ENCODE measurements around the gene PRRT3. TPM values are rescaled to one million over a fixed set of nuclear protein-coding genes. Genes with fewer than 3 reads are reported as not detected.

PRRT3 gene
- total RNA-seq, 4 donors from 2014 or later, result 2.2 to 3.3 (median 2.7) TPM

- Histone ChIP-seq H3K4me3 (no peak overlapping the region), H3K36me3 (peaks cover 0 to 12% (median 0%) of the 10 kb centered on the region in 3 donors), H3K4me1 (peaks cover 0 to 26% (median 10%) of the 10 kb centered on the region in 4 donors), H3K27ac (no peak overlapping the region), H3K27me3 (no peaks in the 10 kb centered on the region), H3K9me3 (no peaks in the 10 kb centered on the region)
- no peak for TF ChIP-seq POLR2A (IDR thresholded peaks at IDR 0.05)
- TF ChIP-seq EP300 (IDR thresholded peaks at IDR 0.05), result no peak
- TF ChIP-seq, protein P1, sequence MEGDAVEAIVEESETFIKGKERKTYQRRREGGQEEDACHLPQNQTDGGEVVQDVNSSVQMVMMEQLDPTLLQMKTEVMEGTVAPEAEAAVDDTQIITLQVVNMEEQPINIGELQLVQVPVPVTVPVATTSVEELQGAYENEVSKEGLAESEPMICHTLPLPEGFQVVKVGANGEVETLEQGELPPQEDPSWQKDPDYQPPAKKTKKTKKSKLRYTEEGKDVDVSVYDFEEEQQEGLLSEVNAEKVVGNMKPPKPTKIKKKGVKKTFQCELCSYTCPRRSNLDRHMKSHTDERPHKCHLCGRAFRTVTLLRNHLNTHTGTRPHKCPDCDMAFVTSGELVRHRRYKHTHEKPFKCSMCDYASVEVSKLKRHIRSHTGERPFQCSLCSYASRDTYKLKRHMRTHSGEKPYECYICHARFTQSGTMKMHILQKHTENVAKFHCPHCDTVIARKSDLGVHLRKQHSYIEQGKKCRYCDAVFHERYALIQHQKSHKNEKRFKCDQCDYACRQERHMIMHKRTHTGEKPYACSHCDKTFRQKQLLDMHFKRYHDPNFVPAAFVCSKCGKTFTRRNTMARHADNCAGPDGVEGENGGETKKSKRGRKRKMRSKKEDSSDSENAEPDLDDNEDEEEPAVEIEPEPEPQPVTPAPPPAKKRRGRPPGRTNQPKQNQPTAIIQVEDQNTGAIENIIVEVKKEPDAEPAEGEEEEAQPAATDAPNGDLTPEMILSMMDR (IDR thresholded peaks at IDR 0.05), result no peak
- DNase-seq (ENCODE audit: low spot score in 2 of 2), result no peak
- WGBS, 2 donors, result 47 to 52% methylated on average over 12 of the region's 12 CpGs
Measured at GRCh38 chr3:9955067-9955502, 2.9 kb upstream of the PRRT3 start.

DNA sequence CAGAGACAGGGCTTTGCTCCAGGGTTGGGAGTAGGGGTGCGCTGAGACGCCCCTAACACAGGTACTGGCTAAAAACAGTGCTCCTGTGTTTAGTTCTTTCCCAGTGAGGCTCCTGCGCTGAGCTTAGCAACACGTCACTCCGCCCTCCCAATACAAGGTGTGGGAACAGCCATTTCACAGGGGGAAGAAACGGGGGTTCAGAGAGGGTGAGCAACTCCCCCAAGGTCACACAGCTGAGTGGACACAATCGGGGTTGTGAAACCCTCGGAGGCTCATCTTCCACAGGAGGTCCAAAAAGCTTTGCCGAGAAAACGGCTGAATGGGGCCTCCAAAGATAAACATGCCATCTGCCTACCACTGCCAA lies 628 bp downstream of the PRRT3 start:
- H3K36me3 ChIP-seq, result peaks cover 0 to 21% (median 0%) of the 10 kb centered on the region in 3 donors
- H3K27ac ChIP-seq, result no peak overlapping the region
- H3K9me3 ChIP-seq, result no peaks in the 10 kb centered on the region
- peaks cover 0 to 38% (median 15%) of the 10 kb centered on the region in 4 donors for H3K4me1 ChIP-seq
- no peaks in the 10 kb centered on the region for H3K27me3 ChIP-seq
- no peak for DNase-seq (ENCODE audit: low spot score in 2 of 2)
- H3K4me3 ChIP-seq, result peak overlapping the region; percentile 23 to 60 (median 42)
- TF ChIP-seq, protein P1 (IDR thresholded peaks at IDR 0.05), result no peak
- WGBS, 2 donors, result 29 to 41% methylated on average over 10 of the region's 10 CpGs

GRCh38 chr3:9951126-9951525 lies 1.1 kb downstream of the PRRT3 start:
- H3K9me3 ChIP-seq, result no peaks in the 10 kb centered on the region
- DNase-seq (ENCODE audit: low spot score in 2 of 2), result no peak
- H3K36me3 ChIP-seq, result peaks cover 0 to 21% (median 0%) of the 10 kb centered on the region in 3 donors
- H3K27me3 ChIP-seq, result no peaks in the 10 kb centered on the region
- TF ChIP-seq, protein P1 (IDR thresholded peaks at IDR 0.05), result no peak
- H3K27ac ChIP-seq, result no peak overlapping the region
- peak overlapping the region in 1 of 4 donors; percentile 50 for H3K4me3 ChIP-seq
- WGBS, 2 donors, result 44 to 48% methylated on average over 6 to 7 of the region's 7 CpGs
- peaks cover 0 to 40% (median 15%) of the 10 kb centered on the region in 4 donors for H3K4me1 ChIP-seq

GRCh38 chr3:9949626-9950025 lies 2.6 kb downstream of the PRRT3 start:
- 58 to 69% methylated on average over 5 to 9 of the region's 9 CpGs for WGBS, 2 donors
- no peak for DNase-seq (ENCODE audit: low spot score in 2 of 2)
- Histone ChIP-seq H3K4me1 (peaks cover 0 to 40% (median 15%) of the 10 kb centered on the region in 4 donors), H3K27me3 (no peaks in the 10 kb centered on the region), H3K4me3 (no peak overlapping the region), H3K36me3 (peaks cover 0 to 23% (median 0%) of the 10 kb centered on the region in 3 donors), H3K27ac (no peak overlapping the region), H3K9me3 (no peaks in the 10 kb centered on the region)
- TF ChIP-seq EP300 (IDR thresholded peaks at IDR 0.05) (no peak), POLR2A (IDR thresholded peaks at IDR 0.05) (no peak)
- TF ChIP-seq, protein P1 (IDR thresholded peaks at IDR 0.05), result no peak

- no peak for DNase-seq (ENCODE audit: low spot score in 2 of 2)
- Histone ChIP-seq H3K27ac (no peak overlapping the region), H3K9me3 (no peaks in the 10 kb centered on the region), H3K4me1 (peaks cover 0 to 40% (median 15%) of the 10 kb centered on the region in 4 donors), H3K36me3 (peaks cover 0 to 28% (median 0%) of the 10 kb centered on the region in 3 donors), H3K4me3 (no peak overlapping the region), H3K27me3 (no peaks in the 10 kb centered on the region)
- 94 to 97% methylated on average over 4 to 7 of the region's 7 CpGs for WGBS, 2 donors
- no peak for TF ChIP-seq EP300 (IDR thresholded peaks at IDR 0.05)
- TF ChIP-seq, protein P1 (IDR thresholded peaks at IDR 0.05), result no peak
- TF ChIP-seq POLR2A (IDR thresholded peaks at IDR 0.05), result no peak
Measured at GRCh38 chr3:9949115-9949514, 3.1 kb downstream of the PRRT3 start.
